ENCODE data around the gene CNPY4.

DNA sequence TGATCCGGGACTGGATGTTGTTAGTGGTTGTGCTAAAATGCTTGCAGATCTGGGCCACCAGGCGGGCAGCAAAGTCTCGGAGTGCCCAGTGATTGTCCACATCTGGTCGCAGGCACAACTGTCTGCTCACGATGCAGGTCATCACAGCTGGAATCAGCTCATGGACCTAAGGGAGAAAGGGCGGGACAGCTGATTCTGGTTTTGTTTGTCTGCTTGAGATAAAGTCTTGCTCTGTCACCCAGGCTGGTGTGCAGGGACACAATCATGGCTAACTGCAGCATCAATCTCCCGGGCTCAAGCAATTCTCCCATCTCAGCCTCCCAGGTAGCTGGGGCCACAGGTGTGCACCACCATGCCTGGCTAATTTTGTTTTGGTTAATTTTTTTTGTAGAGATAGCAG lies 8.3 kb upstream of the CNPY4 start:
- TF ChIP-seq, protein P1, sequence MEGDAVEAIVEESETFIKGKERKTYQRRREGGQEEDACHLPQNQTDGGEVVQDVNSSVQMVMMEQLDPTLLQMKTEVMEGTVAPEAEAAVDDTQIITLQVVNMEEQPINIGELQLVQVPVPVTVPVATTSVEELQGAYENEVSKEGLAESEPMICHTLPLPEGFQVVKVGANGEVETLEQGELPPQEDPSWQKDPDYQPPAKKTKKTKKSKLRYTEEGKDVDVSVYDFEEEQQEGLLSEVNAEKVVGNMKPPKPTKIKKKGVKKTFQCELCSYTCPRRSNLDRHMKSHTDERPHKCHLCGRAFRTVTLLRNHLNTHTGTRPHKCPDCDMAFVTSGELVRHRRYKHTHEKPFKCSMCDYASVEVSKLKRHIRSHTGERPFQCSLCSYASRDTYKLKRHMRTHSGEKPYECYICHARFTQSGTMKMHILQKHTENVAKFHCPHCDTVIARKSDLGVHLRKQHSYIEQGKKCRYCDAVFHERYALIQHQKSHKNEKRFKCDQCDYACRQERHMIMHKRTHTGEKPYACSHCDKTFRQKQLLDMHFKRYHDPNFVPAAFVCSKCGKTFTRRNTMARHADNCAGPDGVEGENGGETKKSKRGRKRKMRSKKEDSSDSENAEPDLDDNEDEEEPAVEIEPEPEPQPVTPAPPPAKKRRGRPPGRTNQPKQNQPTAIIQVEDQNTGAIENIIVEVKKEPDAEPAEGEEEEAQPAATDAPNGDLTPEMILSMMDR (IDR thresholded peaks at IDR 0.05): no peak
- TF ChIP-seq EZH2 (IDR thresholded peaks at IDR 0.05; ENCODE audit: borderline replicate concordance, insufficient read depth, low read depth, low read length, poor library complexity, severe bottlenecking): no peak

Data from B cell (primary cell).